Sigmoid colon (tissue), 3 donors: ENCODE measurements around the gene HOMER2.

Source experiments
- POLR2A ChIP-seq, 2 donors: fragments of 450-650 bp; IDR thresholded peaks; one replicate each; pipeline ENCODE4 v1.6.1; 2016; ENCODE audit warnings: antibody characterized with exemption in 2 of 2, mild to moderate bottlenecking in 2 of 2, moderate library complexity in 2 of 2
- TF ChIP-seq, protein P1 (sequence below), 4 experiments: fragments of 450-650 bp in 3 of 4; fragments of 200-600 bp in 1 of 4; IDR thresholded peaks; one replicate each; pipeline ENCODE4 v1.5.1; 2016 to 2019; ENCODE audit warnings: antibody characterized with exemption in 4 of 4, mild to moderate bottlenecking in 3 of 4, moderate library complexity in 2 of 4

DNA sequence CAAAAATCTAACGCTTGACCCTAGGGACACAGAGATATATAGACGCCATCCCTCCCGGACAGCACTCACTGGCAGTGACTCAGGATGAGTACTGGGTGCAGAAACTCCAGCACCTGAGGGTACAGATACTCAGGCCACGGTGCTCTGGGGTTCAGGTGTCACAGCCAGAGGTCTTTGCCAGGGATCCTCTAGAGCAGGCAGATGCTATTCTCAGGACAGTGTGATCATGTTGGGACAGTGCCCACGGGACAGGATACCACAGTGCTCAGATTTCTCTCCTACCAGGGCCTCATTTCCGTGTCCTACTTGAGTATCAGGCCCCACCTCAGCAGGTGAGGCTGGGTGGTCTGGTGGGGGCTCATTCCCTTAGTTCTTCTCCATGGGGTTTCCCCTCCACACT lies 34.4 kb downstream of the HOMER2 start:
- TF ChIP-seq POLR2A (IDR thresholded peaks at IDR 0.05), result no peak
- TF ChIP-seq, protein P1, sequence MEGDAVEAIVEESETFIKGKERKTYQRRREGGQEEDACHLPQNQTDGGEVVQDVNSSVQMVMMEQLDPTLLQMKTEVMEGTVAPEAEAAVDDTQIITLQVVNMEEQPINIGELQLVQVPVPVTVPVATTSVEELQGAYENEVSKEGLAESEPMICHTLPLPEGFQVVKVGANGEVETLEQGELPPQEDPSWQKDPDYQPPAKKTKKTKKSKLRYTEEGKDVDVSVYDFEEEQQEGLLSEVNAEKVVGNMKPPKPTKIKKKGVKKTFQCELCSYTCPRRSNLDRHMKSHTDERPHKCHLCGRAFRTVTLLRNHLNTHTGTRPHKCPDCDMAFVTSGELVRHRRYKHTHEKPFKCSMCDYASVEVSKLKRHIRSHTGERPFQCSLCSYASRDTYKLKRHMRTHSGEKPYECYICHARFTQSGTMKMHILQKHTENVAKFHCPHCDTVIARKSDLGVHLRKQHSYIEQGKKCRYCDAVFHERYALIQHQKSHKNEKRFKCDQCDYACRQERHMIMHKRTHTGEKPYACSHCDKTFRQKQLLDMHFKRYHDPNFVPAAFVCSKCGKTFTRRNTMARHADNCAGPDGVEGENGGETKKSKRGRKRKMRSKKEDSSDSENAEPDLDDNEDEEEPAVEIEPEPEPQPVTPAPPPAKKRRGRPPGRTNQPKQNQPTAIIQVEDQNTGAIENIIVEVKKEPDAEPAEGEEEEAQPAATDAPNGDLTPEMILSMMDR (IDR thresholded peaks at IDR 0.05), result no peak
